ENCODE measurements around the gene DMC1.
"Not testable (repeated sequence)": the region's sequence is repeated elsewhere in the genome, so short reads cannot be mapped to it uniquely, and the experiment has no call there.

DMC1 gene

GRCh38 chr22:38470179-38470578 lies 99.8 kb downstream of the DMC1 start:
- not testable (repeated sequence) for DNase-seq (ENCODE audit: low read depth in 3 of 3, low spot score in 1 of 3)

- DNase-seq (ENCODE audit: low read depth in 3 of 3, low spot score in 1 of 3): no peak
These were observed 100.6 kb downstream of the DMC1 start for GRCh38 chr22:38469306-38469781.

Measured in stimulated activated CD4-positive, alpha-beta T cell treated with anti-CD3 and anti-CD28 coated beads, TNF-alpha, amount 100 ng/mL, for 1 hour (primary cell).